Testis (tissue), 3 donors: ENCODE data around the gene ZC3H18. TPM values are rescaled to one million over a fixed set of nuclear protein-coding genes. Genes with fewer than 3 reads are reported as not detected.

Experiments
- DNase-seq: peaks from one replicate; pipeline ENCODE4 v3.0.0-alpha.2; 2019
- H3K27ac ChIP-seq, 2 donors: fragments of 200-600 bp; sonication (generic); one replicate each; pipeline ENCODE4 v1.5.1; 2019
- H3K27me3 ChIP-seq: fragments of 200-600 bp; sonication (generic); one replicate; pipeline ENCODE4 v1.5.1; 2019
- H3K36me3 ChIP-seq: fragments of 200-600 bp; sonication (generic); one replicate; pipeline ENCODE4 v1.5.1; 2017; ENCODE audit warnings: low read depth; ENCODE audit errors: missing control alignments
- H3K4me1 ChIP-seq: fragments of 200-600 bp; sonication (generic); one replicate; pipeline ENCODE4 v1.5.1; 2019
- H3K4me3 ChIP-seq, 2 donors: fragments of 200-600 bp; sonication (generic); one replicate each; pipeline ENCODE4 v1.5.1; 2017 to 2019
- H3K9me3 ChIP-seq: fragments of 200-600 bp; sonication (generic); one replicate; pipeline ENCODE4 v1.5.1; 2017
- CTCF ChIP-seq, 3 experiments: fragments of 450-650 bp in 2 of 3; fragments of 200-600 bp in 1 of 3; sonication (generic) in 1 of 3; IDR thresholded peaks; one replicate each; pipeline ENCODE4 v1.5.1; 2016 to 2019; ENCODE audit warnings: antibody characterized with exemption in 3 of 3, mild to moderate bottlenecking in 2 of 3, moderate library complexity in 1 of 3
- POLR2A ChIP-seq: fragments of 450-650 bp; IDR thresholded peaks from one replicate; pipeline ENCODE4 v1.6.1; 2017; ENCODE audit warnings: antibody characterized with exemption, mild to moderate bottlenecking, moderate library complexity
- WGBS, 2 donors: methylation state at CpG; one replicate each; pipeline ENCODE4 v1.1.5; 2018; 5-methylcytosine and 5-hydroxymethylcytosine counted together
- intact Hi-C: fragments of 100-400 bp; cut with DNase I; formaldehyde crosslinking; loops from one replicate; pipeline ENCODE4 v1.15.1; 2023; ENCODE audit warnings: low total_unique reads
- polyA plus RNA-seq: library from polyadenylated mRNA; stranded (reverse); fragments of 350-450 nt; fragmentation: Illumina TruSeq; extraction: RNeasy Lipid Tissue Mini Kit (QIAGEN cat#74804); gene quantifications from one replicate; pipeline ENCODE4 v1.2.3, GENCODE V29; 2014; ENCODE audit warnings: low read depth, low replicate concordance; ENCODE audit not compliant: insufficient read depth
- total RNA-seq, 2 donors: library from RNA; depleted of rRNA; stranded (reverse); fragments of >200 nt; gene quantifications; one replicate each; pipeline ENCODE4 v1.2.3, GENCODE V29; 2016

ZC3H18 gene
- total and polyA plus RNA-seq, 3 donors from 2014 or later: 53.8 to 63.7 (median 59.6) TPM

GRCh38 chr16:88638323-88639230, 68.4 kb downstream of the ZC3H18 start, which contains the start of gene IL17C:
Gene IL17C, plus strand, starts transcription at chr16:88638572. Its CDS starts 70 bp downstream, at chr16:88638642.
- no peak within 1 kb of the TSS for H3K4me3 ChIP-seq
- no peak for TF ChIP-seq POLR2A
- TF ChIP-seq CTCF (IDR thresholded peaks at IDR 0.05): no peak
- H3K9me3 ChIP-seq: no peaks in the 10 kb centered on the region
- H3K4me1 ChIP-seq: no peaks in the 10 kb centered on the region
- DNase-seq: no peak
- no peak within 1 kb of the TSS for H3K27ac ChIP-seq
- 58 to 68% methylated on average over 16 to 25 of the region's 27 CpGs for WGBS, 2 donors
- H3K27me3 ChIP-seq: no peaks in the 10 kb centered on the region
- H3K36me3 ChIP-seq: no peaks in the 10 kb centered on the region
- intact Hi-C loops: no loop called here

- Histone ChIP-seq H3K4me3 (no peak overlapping the region), H3K36me3 (no peaks in the 10 kb centered on the region), H3K27ac (no peak overlapping the region), H3K27me3 (no peaks in the 10 kb centered on the region), H3K4me1 (no peaks in the 10 kb centered on the region), H3K9me3 (no peaks in the 10 kb centered on the region)
- WGBS, 2 donors: 56 to 68% methylated on average over 26 to 41 of the region's 45 CpGs
- TF ChIP-seq CTCF (IDR thresholded peaks at IDR 0.05) (no peak), POLR2A (no peak)
- no peak for DNase-seq
- intact Hi-C loops: no loop called here
These were observed 69.2 kb downstream of the ZC3H18 start for GRCh38 chr16:88639231-88640038.

- no peak for DNase-seq
- Histone ChIP-seq H3K4me3 (no peak overlapping the region), H3K9me3 (no peaks in the 10 kb centered on the region), H3K27me3 (no peaks in the 10 kb centered on the region), H3K27ac (no peak overlapping the region), H3K4me1 (no peaks in the 10 kb centered on the region), H3K36me3 (no peaks in the 10 kb centered on the region)
- TF ChIP-seq CTCF (IDR thresholded peaks at IDR 0.05): no peak
- TF ChIP-seq POLR2A: no peak
- intact Hi-C loops: no loop called here
- WGBS, 2 donors: 65 to 68% methylated on average over 13 of the region's 13 CpGs
These were observed 69.9 kb downstream of the ZC3H18 start for GRCh38 chr16:88640039-88640495.

- no peaks in the 10 kb centered on the region for H3K27me3 ChIP-seq
- no peak overlapping the region for H3K27ac ChIP-seq
- intact Hi-C loops: no loop called here
- H3K4me3 ChIP-seq: no peak overlapping the region
- no peaks in the 10 kb centered on the region for H3K36me3 ChIP-seq
- TF ChIP-seq CTCF (IDR thresholded peaks at IDR 0.05): no peak
- TF ChIP-seq POLR2A: no peak
- H3K4me1 ChIP-seq: no peaks in the 10 kb centered on the region
- DNase-seq: no peak
- 69 to 70% methylated on average over 5 to 17 of the region's 17 CpGs for WGBS, 2 donors
- H3K9me3 ChIP-seq: no peaks in the 10 kb centered on the region
These were observed 70.5 kb downstream of the ZC3H18 start for GRCh38 chr16:88640498-88641247.
